Neural cell (in vitro differentiated cells): ENCODE measurements around the gene REL. TPM values are rescaled to one million over a fixed set of nuclear protein-coding genes. Genes with fewer than 3 reads are reported as not detected.

Experiments
- H2AFZ ChIP-seq: fragments of 200-600, 300-800 bp; sonication (generic), shearing (Covaris generic); 2 replicates; pipeline ENCODE4 v1.6.0; 2014; ENCODE audit warnings: low read depth, mild to moderate bottlenecking, antibody characterized with exemption, low read length, moderate library complexity
- H3F3A ChIP-seq: fragments of 200-600 bp; shearing (Covaris generic); 2 replicates; pipeline ENCODE4 v1.6.1; 2016; ENCODE audit warnings: mild to moderate bottlenecking, moderate library complexity, mixed read lengths, antibody characterized with exemption, low read length; ENCODE audit not compliant: insufficient read depth, poor library complexity, severe bottlenecking
- H3K27ac ChIP-seq: fragments of 200-600, 300-800 bp; sonication (generic), shearing (Covaris generic); 2 replicates; pipeline ENCODE4 v1.5.1; 2014; ENCODE audit warnings: mild to moderate bottlenecking, low read length, moderate library complexity
- H3K27me3 ChIP-seq: fragments of 300-800, 200-600 bp; sonication (generic), shearing (Covaris generic); 2 replicates; pipeline ENCODE4 v1.6.0; 2014; ENCODE audit warnings: mild to moderate bottlenecking, low read depth, low read length, moderate library complexity; ENCODE audit not compliant: insufficient read depth
- H3K36me3 ChIP-seq: fragments of 300-800, 200-600 bp; sonication (generic), shearing (Covaris generic); 2 replicates; pipeline ENCODE4 v1.5.1; 2014; ENCODE audit warnings: mild to moderate bottlenecking, antibody characterized with exemption, low read length, moderate library complexity; ENCODE audit not compliant: insufficient read depth
- H3K4me2 ChIP-seq: fragments of 300-800, 200-600 bp; sonication (generic), shearing (Covaris generic); 2 replicates; pipeline ENCODE4 v1.6.0; 2014; ENCODE audit warnings: mild to moderate bottlenecking, low read length
- H3K4me3 ChIP-seq: fragments of 300-800, 200-600 bp; sonication (generic), shearing (Covaris generic); 2 replicates; pipeline ENCODE4 v1.5.1; 2014; ENCODE audit warnings: mild to moderate bottlenecking, low read length, moderate library complexity
- H3K79me2 ChIP-seq: fragments of 200-600 bp; shearing (Covaris generic); replicated peaks from 2 replicates; pipeline ENCODE4 v1.6.0; 2014; ENCODE audit warnings: mild to moderate bottlenecking, low read length, moderate library complexity; ENCODE audit not compliant: insufficient read depth
- H3K9ac ChIP-seq: fragments of 300-800, 200-600 bp; sonication (generic), shearing (Covaris generic); 2 replicates; pipeline ENCODE4 v1.6.1; 2016; ENCODE audit warnings: mild to moderate bottlenecking, low read length, mixed read lengths
- H3K9me2 ChIP-seq: fragments of 200-600 bp; shearing (Covaris generic); 2 replicates; pipeline ENCODE4 v1.6.1; 2016; ENCODE audit warnings: mild to moderate bottlenecking, low read length, mixed read lengths; ENCODE audit not compliant: insufficient read depth
- H3K9me3 ChIP-seq: fragments of 200-600, 300-800 bp; sonication (generic), shearing (Covaris generic); 2 replicates; pipeline ENCODE4 v1.6.1; 2016; ENCODE audit warnings: mild to moderate bottlenecking, mixed run types, low read length, moderate library complexity, mixed read lengths
- H4K20me1 ChIP-seq: fragments of 200-600 bp; shearing (Covaris generic); 2 replicates; pipeline ENCODE4 v1.6.1; 2016; ENCODE audit warnings: mild to moderate bottlenecking, mixed run types; ENCODE audit not compliant: insufficient read depth
- CTCF ChIP-seq: fragments of 450-650 bp; IDR thresholded peaks from 2 replicates; pipeline ENCODE4 v1.5.1; 2014; ENCODE audit warnings: antibody characterized with exemption, mild to moderate bottlenecking, moderate library complexity; ENCODE audit not compliant: poor library complexity, severe bottlenecking
- EP300 ChIP-seq: fragments of 450-650 bp; conservative IDR thresholded peaks from 2 replicates; pipeline ENCODE4 v1.6.1; 2014; ENCODE audit warnings: antibody characterized with exemption, mild to moderate bottlenecking, moderate library complexity; ENCODE audit not compliant: poor library complexity, severe bottlenecking
- EZH2 ChIP-seq: fragments of 200-600, 300-800 bp; shearing (Covaris generic), sonication (generic); IDR thresholded peaks from 2 replicates; pipeline ENCODE4 v1.6.1; 2014; ENCODE audit warnings: antibody characterized with exemption, low read length, borderline replicate concordance, mild to moderate bottlenecking; ENCODE audit not compliant: insufficient read depth, poor library complexity, severe bottlenecking
- MXI1 ChIP-seq: fragments of 450-650 bp; conservative IDR thresholded peaks from 2 replicates; pipeline ENCODE4 v1.6.1; 2014; ENCODE audit warnings: antibody characterized with exemption, mild to moderate bottlenecking; ENCODE audit not compliant: poor library complexity, severe bottlenecking
- POLR2AphosphoS5 ChIP-seq: IDR thresholded peaks from 2 replicates; pipeline ENCODE4 v1.6.1; 2012
- RAD21 ChIP-seq: fragments of 450-650 bp; conservative IDR thresholded peaks from 2 replicates; pipeline ENCODE4 v1.6.1; 2014; ENCODE audit warnings: antibody characterized with exemption, mild to moderate bottlenecking, moderate library complexity
- REST ChIP-seq: IDR thresholded peaks from 2 replicates; pipeline ENCODE4 v1.6.1; 2012; ENCODE audit warnings: borderline replicate concordance
- SMC3 ChIP-seq: fragments of 450-650 bp; conservative IDR thresholded peaks from 2 replicates; pipeline ENCODE4 v1.6.1; 2014; ENCODE audit warnings: antibody characterized with exemption, mild to moderate bottlenecking, moderate library complexity; ENCODE audit not compliant: poor library complexity
- TAF1 ChIP-seq: IDR thresholded peaks from 2 replicates; pipeline ENCODE4 v1.6.1; 2012; ENCODE audit warnings: low read depth
- polyA plus RNA-seq: library from polyadenylated mRNA; depleted of rRNA; stranded (reverse); fragments of >200 nt; gene quantifications from 2 replicates; pipeline ENCODE4 v1.2.3, GENCODE V29; 2014

Gene REL
- polyA plus RNA-seq, 1 donor from 2014 or later, result 1.9 TPM

GRCh38 chr2:60838481-60838880, 42.9 kb upstream of the REL start (continued):
- no peak for TF ChIP-seq CTCF
- no peak for TF ChIP-seq TAF1

- TF ChIP-seq SMC3 (no peak), EP300 (no peak), POLR2AphosphoS5 (no peak), REST (no peak), RAD21 (no peak), TAF1 (no peak), MXI1 (no peak), CTCF (no peak), EZH2 (no peak)
- no peaks in the 10 kb centered on the region for H3K9me2 ChIP-seq
- H3K4me3 ChIP-seq, result no peak overlapping the region
- H3K9ac ChIP-seq, result no peak overlapping the region
- no peaks in the 10 kb centered on the region for H3K9me3 ChIP-seq
- no peaks in the 10 kb centered on the region for H3K27me3 ChIP-seq
- H3K27ac ChIP-seq, result no peak overlapping the region
- H2AFZ ChIP-seq, result no peak overlapping the region
- H3F3A ChIP-seq, result no peaks in the 10 kb centered on the region
- H3K36me3 ChIP-seq, result no peaks in the 10 kb centered on the region
- no peaks in the 10 kb centered on the region for H3K79me2 ChIP-seq
- no peak overlapping the region for H3K4me2 ChIP-seq
- H4K20me1 ChIP-seq, result no peaks in the 10 kb centered on the region
These were observed 42.1 kb upstream of the REL start for GRCh38 chr2:60839126-60839813.
